GM12801 (cell line): ENCODE measurements around the gene NLRC5.

Experiments
- TF ChIP-seq, protein P1 (sequence below): IDR thresholded peaks from one replicate; pipeline ENCODE4 v1.5.1; 2011; ENCODE audit warnings: control low read depth; ENCODE audit not compliant: insufficient read length; ENCODE audit errors: extremely low read depth

NLRC5 gene

GRCh38 chr16:57091975-57092785 lies 102.8 kb downstream of the NLRC5 start, which contains the start of gene CPNE2:
CPNE2 (plus strand) TSS chr16:57092583; CDS start chr16:57110743, 18,160 bp downstream.
- TF ChIP-seq, protein P1, sequence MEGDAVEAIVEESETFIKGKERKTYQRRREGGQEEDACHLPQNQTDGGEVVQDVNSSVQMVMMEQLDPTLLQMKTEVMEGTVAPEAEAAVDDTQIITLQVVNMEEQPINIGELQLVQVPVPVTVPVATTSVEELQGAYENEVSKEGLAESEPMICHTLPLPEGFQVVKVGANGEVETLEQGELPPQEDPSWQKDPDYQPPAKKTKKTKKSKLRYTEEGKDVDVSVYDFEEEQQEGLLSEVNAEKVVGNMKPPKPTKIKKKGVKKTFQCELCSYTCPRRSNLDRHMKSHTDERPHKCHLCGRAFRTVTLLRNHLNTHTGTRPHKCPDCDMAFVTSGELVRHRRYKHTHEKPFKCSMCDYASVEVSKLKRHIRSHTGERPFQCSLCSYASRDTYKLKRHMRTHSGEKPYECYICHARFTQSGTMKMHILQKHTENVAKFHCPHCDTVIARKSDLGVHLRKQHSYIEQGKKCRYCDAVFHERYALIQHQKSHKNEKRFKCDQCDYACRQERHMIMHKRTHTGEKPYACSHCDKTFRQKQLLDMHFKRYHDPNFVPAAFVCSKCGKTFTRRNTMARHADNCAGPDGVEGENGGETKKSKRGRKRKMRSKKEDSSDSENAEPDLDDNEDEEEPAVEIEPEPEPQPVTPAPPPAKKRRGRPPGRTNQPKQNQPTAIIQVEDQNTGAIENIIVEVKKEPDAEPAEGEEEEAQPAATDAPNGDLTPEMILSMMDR = no peak

DNA sequence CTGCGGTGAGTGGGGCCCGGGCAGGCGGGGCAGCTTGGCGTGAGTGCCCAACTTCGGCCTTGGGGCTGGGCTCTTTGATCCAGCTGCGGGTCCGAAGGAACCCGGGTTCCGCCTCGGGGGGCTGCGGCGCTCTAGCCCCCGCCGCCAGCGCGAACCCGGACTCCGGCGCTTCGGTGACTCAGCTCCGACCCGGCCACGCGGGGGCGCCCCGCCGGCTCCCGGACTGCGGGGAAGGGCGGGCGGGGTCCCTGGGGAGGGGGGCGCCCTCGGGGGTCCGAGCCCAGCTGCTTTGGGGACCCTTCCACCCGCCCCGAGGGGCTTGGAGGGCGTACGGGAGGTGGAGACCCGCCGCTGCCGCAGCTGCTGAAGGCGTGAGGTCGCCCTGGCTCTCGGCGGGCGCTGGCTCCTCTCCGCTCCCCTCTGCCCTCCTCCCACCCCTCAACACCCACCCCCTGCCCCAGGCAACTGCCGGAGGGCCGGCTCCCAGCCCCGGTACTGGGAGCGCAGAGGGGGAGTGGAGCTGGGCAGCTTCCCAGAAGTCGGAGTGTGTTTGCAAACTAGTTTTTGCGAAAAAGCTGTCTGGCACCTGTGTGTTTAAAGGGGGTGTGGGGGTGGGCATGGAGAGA lies 103.5 kb downstream of the NLRC5 start:
- TF ChIP-seq, protein P1 = no peak

GRCh38 chr16:57093666-57094564 lies 104.6 kb downstream of the NLRC5 start:
- TF ChIP-seq, protein P1 = no peak

GRCh38 chr16:57094911-57095310 lies 105.6 kb downstream of the NLRC5 start:
- TF ChIP-seq, protein P1 = no peak

DNA sequence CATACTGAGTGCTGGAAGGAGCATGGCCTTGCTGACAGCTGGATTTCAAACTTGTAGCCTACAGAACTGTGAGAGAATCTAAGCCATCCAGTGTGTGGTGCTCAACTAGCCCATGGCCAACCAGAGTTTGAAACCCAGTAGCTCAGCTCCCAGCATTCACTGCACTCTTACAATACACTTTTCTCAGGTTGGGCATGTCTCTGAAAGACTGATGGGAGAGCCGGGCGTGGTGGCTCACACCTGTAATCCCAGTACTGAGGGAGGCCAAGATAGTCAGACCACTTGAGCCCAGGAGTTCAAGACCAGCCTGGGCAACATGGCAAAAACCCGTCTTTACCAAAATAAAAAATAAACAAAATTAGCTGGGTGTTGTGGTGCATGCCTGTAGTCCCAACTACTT lies 106.8 kb downstream of the NLRC5 start:
- TF ChIP-seq, protein P1 = no peak

- TF ChIP-seq, protein P1 = no peak
Measured at GRCh38 chr16:57096793-57097192, 107.4 kb downstream of the NLRC5 start.
